Fibroblast of skin of scalp (primary cell): ENCODE data around the gene PITPNB.
A peak's percentile ranks its signal among the peaks of the same experiment; 100 is the strongest.

ENCODE experiments used
- DNase-seq: peaks from one replicate; pipeline ENCODE4 v3.0.0-alpha.2; 2013

The PITPNB gene

GRCh38 chr22:27832606-27833005, 86.5 kb downstream of the PITPNB start:
- DNase-seq: no peak

DNA sequence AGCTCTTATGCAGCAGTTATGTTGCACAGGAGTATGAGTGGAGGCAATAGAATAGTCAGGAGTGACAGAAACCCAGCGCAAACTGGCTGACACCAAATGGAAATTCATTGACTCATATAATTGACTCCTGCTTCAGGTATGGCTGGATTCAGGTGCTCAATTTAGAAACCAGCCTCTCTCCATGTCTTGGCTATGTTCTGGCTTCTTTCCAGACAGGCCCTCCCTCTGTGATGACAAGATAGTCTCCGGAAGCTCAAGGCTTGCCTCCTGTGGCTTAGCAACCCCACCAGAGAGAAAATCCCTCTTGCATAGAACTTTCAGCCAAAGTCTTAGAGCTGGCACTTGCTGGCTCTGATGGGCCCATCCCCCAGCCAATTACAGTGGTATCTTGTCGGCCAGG, 89.4 kb downstream of the PITPNB start:
- peak; percentile 39 for DNase-seq

GRCh38 chr22:27827604-27828587, 91.2 kb downstream of the PITPNB start:
- no peak for DNase-seq

DNA sequence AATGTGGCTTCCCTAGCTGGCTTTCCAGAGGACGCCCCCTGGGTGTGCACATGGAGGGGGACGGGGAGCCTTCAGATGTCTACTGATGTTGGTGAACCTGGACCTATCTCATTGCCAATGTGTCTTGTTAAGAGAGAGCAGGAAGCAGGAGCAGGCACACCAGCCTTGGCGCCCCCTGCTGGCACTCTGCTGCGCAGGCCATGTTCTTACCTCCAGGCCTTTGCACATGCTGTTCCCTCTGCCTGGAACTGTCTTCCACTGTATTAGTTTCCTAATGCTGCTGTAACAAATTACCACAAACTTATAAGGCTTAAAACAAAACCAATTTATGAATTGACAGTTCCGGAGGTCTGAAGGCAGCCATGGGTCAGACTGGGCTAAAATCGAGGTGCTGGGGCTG, 93.9 kb downstream of the PITPNB start:
- no peak for DNase-seq

DNA sequence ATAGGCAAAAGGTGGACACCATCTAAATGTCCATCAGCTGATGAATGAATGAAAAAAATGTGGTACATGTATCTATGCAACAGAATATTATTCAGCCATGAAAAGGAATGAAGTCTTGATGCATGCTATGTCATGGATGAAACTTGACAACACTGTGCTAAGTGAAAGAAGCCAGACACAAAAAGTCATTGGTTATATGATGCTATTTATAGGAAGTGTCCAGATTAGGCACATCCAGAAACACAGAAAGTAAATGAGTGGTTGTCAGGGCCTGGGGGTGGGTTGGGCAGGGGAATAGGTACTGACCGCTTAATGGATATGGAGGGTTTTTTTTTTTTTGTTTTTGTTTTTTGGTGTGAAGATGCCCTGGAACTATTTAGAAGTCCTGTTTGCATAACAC, 95.8 kb downstream of the PITPNB start:
- DNase-seq: no peak

DNA sequence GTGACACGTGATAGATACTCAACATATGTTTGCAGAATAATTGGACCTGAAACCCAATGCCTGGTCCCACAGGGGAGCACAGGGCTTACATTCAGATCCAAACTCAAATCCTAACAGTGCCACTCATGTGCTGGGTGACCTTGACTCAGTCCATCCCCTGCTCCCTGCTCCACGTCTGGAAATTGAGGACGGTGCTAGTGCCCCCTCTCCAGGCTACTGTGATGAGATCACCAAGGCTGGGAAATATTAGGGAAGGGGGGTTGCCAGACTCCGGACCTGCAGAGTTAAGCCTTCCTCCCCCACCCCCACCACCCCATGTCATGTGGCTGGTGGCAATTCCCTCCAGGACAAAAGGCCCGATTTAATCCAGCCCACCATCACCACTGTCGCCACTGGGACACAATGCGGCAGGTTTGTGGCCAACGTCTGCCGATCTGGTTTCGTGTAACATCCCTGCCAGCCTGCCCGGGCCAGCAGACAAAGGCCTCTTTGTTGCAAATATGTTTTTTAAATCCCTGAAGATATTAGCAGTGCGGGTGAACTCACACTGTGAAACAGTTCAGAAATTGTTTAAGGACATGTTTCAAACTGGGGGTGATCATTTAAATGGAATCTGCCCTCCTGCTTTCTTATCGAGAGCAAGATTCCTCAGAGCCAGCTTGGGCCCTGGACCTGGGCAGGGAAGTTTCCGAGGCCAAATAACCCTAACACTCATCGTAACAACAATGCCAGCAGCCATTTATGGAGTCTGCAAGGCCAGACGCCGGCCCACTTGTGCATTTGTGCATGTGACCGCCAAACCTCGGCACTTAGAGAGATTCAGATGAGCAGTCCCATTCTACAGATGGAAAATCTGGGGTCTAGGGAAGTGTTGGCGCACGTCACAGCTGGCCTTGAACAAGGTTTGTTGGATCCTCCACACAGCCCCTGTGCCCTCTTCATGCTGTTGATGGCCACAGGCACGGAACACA, 97.9 kb downstream of the PITPNB start:
- DNase-seq: no peak

GRCh38 chr22:27816552-27816951, 102.5 kb downstream of the PITPNB start:
- DNase-seq: no peak

DNA sequence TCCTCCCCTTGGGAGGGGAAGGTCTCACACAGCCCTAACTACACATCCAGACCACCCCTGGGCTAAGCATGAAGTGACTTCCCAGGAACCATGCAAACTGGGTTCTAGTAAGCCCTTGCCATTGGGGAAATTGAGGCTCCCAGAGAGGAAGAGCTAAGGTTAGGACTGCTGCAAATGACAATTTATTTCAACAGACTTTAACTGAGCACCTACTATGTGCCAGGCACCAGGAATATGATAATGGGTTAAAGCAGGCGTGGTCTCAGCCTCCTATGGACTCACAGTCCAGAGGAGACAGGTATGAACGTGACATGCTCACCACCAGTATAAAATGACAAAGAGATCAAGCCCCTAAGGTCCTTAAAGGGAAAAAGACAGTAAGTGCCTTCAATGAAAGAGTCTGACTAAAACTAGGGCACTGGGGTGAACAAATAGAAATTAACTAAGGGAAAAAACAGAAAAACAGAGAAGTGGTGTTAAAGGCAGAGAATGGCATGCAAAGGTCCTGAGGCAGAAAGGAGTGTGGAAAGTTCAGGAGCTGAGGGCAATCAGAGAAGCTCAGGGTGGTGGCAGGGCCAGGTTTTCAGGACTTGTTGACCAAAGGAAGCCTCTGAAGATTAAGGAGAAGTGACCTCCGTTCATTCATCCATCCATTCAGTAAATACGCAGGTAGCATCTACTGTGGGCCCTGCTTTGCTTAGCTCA, 103.1 kb downstream of the PITPNB start:
- DNase-seq: no peak

DNA sequence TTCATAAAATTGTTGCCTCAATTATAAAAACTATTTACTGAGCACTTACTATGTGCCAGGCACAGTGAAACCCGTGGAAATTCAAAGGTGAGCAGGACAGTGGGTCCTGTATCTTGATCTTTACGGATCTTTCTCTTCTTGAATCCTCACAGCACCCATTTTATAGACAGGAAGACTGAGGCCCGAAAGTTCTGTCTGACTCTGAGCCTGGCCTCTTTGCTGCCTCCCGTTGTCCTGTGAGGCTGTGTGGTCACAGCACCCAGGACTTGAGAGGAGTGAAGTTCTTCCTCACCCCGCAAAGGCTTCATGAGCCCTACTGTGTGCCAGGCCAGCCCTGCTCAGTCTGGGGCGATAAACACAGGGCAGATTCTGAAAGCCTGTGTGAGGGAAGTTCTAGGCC, 104.1 kb downstream of the PITPNB start:
- DNase-seq: no peak

DNA sequence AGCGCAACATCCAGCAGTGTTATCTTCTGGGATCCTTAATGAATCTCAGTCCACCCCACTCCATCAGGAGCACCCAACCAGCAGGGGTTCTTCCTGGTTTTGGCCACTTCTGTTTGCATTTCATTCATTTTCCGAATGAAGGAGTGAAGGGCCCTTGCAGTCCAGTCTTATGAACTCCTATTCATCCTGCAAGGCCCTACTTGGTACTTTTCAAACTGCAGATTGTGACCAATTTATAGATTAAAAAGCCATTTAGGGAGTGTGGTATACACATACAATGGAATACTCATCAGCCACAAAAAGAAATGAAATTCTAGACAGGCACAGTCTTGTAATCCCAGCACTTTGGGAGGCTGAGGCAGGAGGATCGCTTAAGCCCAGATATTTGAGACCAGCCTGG, 107.3 kb downstream of the PITPNB start:
- DNase-seq: no peak

DNA sequence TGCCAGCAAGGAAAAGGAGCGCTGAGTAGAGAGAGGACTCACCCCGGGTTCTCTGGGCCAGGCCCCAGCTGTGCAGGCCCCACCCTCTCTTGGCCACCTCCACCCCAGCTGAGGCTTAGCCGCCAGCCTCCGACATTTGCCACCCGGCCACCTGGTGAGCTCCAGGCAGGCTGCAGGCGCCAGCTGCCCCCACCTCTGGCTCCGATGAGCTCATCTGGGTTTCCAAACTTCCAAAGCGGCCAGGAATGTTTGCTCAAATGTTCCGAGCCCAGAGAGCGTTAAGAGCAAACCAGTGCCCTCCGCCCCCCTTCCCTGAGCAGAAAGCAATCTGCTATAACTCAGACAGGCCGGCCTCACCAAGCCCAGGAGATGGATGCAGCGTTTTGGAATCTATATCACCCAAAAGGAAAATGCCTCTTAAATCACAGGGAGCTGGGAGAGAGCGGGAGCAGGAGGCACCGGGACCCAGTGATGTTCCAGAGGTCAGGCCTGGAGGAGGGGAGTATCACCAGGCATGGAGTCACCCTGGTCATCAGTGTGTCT, 108.4 kb downstream of the PITPNB start:
- DNase-seq: peak; percentile 72

- no peak for DNase-seq
Measured at GRCh38 chr22:27809700-27810608, 109.1 kb downstream of the PITPNB start.

DNA sequence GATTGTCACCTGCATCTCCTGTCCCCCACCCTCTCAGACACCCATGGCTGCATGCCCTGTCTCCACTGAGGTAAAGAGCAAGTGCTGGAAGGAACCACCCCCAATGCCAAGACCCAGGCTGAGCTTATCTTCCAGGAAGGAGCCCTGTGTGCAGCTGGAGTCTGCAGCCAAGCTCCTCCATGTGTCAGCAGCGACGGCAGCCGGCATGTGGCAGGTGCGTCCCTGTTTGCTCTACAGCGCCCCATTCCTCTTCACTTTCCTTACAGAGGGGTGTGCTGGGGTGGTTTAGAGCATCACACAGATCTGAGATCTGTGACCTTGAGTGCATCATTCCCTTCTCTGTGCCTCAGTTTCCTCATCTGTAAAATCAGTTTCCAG, 109.8 kb downstream of the PITPNB start:
- no peak for DNase-seq

DNA sequence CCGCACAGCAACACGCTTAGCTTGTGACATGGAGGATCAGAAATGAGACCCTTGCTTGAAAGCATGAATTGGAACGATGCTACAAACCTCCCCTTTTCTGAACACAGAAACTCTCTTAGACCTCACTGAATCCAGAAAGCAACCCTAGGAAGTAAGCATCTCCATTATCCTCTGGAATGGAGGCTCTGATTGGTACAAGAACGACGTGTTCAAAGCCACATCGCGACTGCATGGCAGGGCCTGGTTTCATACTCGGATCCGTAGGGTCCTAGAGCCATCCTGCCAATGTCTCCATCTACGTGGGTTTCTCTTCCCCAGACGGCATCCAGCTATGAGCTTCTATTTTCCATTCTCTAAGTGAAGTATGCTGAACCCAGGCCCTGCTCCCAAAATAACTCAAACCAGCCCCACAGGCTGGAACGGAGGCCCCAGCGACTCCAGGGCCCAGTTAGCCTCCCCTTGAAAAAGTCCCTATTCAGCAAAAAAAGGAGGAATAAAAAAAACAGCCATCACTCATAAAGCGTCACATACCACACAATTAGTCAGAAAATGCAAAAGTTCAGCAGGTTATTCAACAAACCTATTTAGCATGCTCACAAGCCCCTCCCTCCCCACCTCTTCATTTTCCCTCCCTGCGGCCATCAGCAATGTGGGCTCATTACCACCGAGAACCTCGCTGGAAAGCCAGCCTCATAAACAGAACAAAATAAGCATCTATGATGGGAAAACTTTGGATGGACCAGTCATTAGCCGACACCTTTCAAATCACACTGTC, 110.4 kb downstream of the PITPNB start:
- no peak for DNase-seq

GRCh38 chr22:27805841-27806240, 113.2 kb downstream of the PITPNB start:
- DNase-seq: no peak

DNA sequence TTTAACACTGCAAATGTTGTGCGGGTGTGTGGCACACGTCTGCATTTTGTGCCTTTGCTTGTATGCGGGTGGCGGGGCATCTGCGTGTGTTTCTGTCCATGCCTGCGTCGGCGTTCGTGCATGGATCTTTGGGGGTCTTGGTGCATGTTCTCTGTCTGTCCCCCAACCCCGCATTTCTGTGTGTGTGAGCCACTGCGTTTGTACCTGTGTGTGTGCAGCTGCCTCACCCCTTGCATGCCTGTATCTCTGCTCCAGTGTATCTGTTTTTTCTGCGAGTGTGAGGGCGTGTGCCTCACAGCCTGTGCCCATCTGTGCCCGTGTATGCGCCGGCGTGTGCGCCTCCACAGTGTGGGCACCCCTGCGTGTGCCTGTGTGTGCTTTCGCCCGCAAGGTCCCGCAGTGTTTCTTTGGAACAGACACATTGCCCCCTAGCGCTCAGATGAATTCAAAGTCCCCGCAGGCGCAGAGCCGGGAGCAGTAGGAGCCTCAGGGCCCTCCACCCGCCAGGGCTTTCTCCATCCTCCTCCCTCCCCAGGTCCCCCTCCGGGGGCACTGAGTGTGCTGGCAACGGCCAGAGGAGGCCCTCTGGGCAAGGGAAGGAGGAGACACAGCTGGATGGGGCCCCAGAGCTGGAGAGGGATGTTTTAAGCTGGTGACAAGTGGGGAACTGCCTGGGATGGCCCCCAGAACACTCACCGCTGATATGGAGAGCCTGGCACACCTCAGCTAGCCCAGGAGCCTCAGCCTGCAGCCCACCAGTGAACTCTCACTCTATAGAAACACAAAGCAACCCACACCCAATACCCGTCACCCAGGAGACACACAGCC, 114.4 kb downstream of the PITPNB start:
- DNase-seq: peak; percentile 79

- DNase-seq: no peak
Measured at GRCh38 chr22:27803841-27804415, 115.1 kb downstream of the PITPNB start.

DNA sequence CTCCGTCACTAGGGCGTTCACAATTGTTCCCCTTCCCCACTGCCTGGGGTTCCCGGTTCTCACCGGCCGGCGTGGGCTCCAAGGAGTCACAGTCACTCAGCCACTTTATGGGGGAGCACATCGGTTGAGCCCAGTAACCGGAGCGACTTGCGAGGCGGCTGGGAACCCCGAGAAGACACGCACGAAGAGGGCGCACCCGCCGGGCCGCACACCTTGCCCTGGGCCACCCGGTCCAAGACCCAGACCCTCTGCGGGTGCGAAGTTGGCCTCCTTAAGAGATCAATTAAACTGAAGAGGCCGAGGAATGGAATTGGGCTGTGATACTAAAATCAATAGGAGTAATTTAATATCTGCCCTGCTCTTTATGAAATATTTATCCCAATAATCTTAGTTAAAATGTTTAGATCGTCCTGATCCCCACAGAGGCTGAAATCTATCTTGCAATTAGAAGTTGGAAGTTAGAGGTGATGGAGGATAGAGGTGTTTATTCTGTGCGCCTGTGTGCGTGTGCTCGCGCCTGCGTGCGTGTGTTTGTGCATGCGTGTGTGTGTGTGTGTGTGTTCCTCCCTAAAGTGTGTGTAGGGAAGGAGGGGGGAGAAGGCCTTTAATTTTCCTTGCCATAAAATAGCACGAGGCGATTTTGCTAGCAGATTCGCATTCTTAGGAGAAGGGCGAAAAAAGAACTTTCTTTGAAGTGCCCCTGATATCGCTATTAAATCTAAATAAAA, 116.5 kb downstream of the PITPNB start:
- DNase-seq: no peak
